GM18909 (cell line): ENCODE measurements around the gene TTLL7.

Experiments used
- ATAC-seq: cut with Tn5 transposase; IDR thresholded peaks from one replicate; pipeline ENCODE4 v1.9.1; 2021; ENCODE audit warnings: mild to moderate bottlenecking; ENCODE audit not compliant: unreplicated experiment, poor library complexity

TTLL7 gene

DNA sequence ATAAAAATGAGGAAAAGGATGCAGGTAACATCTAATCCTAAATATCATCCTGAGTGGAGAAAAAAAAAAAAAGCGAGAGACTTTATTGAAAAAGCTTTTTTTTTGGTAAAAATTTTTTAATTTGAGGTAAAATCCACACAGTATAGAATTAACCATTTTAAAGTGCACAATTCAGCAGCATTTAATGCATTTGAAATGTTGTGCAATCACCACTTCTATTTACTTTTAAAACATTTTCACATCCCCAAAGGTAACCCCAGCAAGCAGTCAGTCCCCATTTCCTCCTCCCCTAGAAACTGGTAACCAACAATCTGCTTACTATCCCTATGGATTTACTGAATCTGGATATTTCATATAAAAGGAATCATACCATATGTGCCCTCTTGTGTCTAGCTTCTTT, 166.7 kb downstream of the TTLL7 start:
- ATAC-seq: no peak

DNA sequence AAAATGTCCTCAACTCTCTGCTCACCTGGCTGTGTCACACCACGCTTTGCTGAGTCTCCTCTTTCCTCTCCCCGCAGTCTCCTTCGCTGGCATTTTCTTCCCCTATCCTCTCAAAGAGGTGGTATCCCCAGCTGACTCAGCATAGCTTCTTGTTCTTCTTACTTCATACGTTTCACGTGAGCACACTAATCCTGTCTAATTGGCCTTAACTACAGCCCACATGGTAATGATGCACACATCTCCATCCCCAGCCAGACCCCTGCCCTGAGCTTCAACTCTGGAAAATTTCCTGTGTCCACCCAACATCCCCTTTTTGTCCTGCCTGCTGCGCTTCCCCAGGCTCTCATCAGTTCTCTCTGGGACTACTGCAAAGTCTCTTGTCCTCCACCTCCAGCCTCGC, 169.8 kb downstream of the TTLL7 start:
- no peak for ATAC-seq

DNA sequence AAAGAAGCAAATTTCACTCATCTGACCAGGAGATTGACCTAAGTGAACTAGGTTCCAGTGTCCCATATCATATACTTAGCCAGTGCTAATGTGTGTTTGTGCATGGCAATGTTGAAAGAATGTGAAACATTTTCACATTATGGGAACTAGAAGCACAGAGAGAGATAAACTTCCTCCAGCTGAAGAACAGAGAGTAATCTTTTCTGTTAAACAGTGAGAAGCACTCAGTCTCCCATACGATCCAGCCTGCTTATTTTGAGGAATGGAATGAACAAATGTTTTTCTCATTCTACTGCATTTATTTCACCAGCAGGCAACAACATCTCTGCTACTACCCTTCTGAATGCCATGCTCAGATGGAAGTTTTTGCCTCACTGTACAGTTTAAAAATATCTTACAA, 170.5 kb downstream of the TTLL7 start:
- no peak for ATAC-seq

DNA sequence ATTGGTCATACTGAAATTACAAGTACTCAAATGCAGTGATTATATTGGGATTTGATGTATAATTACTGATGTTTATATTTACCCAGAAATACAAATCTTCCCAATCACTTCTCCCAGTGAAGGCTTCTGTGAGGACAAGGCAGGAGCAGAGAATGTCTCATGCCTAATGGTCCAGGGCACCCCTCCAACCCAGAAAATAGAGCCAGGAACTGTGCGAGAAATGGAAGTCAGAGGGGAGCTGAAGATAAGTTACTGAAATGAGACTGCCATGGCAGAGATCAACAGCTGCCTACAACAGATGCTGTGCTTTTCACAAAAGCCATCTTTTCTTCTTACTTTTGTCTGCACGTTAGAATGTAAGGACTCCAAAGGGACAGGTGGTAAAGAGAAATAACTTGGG, 171.2 kb downstream of the TTLL7 start:
- ATAC-seq: no peak

DNA sequence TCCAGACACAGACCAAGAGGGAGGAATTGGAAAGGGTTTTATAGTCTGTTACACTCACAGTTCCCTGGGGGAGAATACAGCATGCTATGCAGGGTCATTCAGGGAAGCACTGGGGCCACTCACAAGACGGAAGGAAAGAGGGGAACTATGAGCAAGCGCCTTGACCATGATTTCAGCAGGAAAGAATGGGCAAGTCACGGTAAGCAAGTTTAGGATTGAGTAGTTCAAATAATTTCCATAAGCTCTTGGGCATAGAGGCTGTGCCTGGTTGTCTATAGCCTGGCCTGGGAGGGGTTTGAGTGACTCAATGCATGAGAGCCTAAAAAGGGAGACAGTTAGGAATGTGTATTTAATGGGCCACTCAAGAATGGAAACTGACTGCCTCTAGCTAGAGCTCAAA, 176.7 kb downstream of the TTLL7 start:
- no peak for ATAC-seq

DNA sequence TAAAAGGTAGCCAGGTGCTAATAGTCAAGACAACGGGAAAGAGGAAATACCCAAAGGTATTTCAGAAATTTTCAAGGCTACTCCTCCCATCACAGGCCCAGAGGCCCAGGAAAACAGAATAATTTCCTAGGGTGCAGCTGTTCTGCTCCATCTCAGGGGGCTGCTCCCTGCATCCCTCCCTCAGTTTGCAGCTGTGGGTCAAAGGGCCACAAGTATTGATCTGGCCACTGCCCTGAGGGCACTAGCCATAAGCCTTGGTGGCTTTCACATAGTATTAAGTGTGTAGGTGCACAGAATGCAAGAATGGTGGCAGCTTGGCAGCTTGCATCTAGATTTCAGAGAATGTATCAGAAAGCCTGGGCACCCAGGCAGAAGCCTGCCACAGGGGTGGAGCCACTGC, 179.5 kb downstream of the TTLL7 start:
- no peak for ATAC-seq

DNA sequence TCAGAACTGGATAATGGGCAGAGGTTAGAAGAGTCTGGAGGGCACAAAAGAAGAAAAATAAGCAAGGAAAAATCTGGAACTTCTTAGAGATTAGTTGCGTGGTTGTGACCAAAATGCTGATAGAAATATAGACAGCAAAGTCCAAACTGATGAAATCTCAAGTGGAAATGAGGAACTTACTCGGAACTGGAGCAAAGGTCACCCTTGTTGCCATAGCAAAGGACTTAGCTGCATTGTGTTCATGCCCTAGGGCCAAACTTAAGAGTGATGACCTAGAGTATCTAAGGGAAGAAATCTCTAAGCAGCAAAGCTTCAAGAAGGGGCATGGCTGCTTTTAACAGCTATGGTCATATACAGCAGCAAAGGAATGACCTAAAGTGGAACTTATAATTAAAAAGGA, 180.0 kb downstream of the TTLL7 start:
- ATAC-seq: no peak

DNA sequence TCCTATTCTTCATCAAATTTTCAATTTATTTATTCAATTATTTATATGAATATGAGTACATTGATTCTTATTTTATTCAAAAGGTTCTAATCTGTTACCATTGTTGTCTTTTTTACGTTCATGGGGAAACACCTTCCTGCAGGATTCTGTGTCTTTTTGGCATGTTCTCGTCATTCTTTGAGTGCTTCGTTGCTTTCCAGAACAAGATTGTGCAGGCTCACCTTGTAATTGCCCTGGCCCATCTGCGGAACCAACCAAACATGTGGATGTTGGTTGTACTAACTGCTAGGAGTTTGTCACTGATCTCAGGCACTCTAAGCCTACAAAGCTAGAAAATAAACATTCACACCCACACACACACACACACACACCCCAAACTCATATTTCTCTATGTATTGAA, 182.1 kb downstream of the TTLL7 start:
- ATAC-seq: no peak

DNA sequence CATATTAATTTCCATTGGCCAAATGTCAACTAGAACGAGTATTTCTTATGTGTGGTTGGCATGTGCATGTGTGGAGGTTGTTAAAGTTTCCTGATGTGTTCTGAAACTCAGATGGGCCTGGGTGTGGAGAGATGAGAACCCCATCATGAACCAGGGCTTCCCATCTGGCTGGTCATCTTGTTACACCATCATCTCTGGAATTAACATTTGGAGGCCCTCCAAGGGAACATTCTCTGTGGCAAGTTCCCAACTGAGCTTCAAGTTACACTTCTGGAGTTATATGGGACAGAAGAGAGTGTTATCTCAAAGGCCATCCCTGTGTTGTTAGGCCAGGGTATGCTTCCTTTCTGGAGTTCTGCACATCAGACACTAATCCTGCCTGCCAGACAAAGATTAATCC, 183.6 kb downstream of the TTLL7 start:
- no peak for ATAC-seq
